Mesenteric fat pad (tissue), 1 donor: Measurements from ENCODE around the gene RAD51D. TPM values are rescaled to one million over a fixed set of nuclear protein-coding genes. Genes with fewer than 3 reads are reported as not detected.
"Not testable (repeated sequence)": the region's sequence is repeated elsewhere in the genome, so short reads cannot be mapped to it uniquely, and the experiment has no call there.

Experiments used
- DNase-seq: peaks from one replicate; pipeline ENCODE4 v3.0.0-alpha.2; 2020; ENCODE audit warnings: low spot score
- long read RNA-seq: library from polyadenylated mRNA; unstranded; transcript quantifications from one replicate; pipeline ENCODE4 v2.0.0, GENCODE V29; 2020
- total RNA-seq: library from RNA; stranded (reverse); fragmentation: NEBNext Ultra II Directional; extraction: Animal tissue kit (Norgen Biotek cat#: 25700); gene quantifications from one replicate; pipeline ENCODE4 v1.2.1, GENCODE V29; 2021
- donor health status: DM: yes; HTN: yes; CAD: no.

The RAD51D gene
- 10.6 TPM for total RNA-seq
- long read RNA-seq, full-length matches to known transcripts = 23 of 32 reads
- long read RNA-seq, partial matches to known transcripts = 2 of 32 reads
- long read RNA-seq, other reads (novel, unspliced or antisense) = 7 of 32 reads

GRCh38 chr17:35119370-35120165 lies at the start of gene RAD51D:
TSS of gene RAD51D (minus strand) at chr17:35119860. CDS start at chr17:35119613, 247 bp downstream.
- DNase-seq = peak; percentile 93

GRCh38 chr17:35167666-35168065 lies 48.0 kb upstream of the RAD51D start:
- DNase-seq = peak; percentile 35

GRCh38 chr17:35167046-35167445 lies 47.4 kb upstream of the RAD51D start:
- peak; percentile 24 for DNase-seq

GRCh38 chr17:35166526-35166925 lies 46.9 kb upstream of the RAD51D start:
- peak; percentile 53 for DNase-seq

DNA sequence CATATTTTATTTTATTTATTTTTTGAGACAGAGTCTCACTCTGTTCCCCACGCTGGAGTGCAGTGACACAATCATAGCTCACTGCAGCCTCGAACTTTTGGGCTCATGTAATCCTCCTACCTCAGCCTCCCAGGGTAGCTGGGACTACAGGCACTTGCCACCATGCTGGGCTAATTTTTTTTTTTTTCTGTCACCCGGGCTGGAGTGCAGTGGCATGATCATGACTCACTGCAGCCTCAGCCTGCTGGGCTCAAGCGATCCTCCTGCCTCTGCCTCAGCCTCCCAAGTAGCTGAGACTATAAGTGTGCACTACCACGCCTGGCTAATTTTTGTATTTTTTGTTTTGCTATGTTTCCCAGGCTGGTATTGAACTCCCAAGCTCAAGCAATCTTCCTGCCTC lies 45.1 kb upstream of the RAD51D start:
- DNase-seq = peak; percentile 8

GRCh38 chr17:35163886-35164285 lies 44.2 kb upstream of the RAD51D start:
- DNase-seq = no peak

DNA sequence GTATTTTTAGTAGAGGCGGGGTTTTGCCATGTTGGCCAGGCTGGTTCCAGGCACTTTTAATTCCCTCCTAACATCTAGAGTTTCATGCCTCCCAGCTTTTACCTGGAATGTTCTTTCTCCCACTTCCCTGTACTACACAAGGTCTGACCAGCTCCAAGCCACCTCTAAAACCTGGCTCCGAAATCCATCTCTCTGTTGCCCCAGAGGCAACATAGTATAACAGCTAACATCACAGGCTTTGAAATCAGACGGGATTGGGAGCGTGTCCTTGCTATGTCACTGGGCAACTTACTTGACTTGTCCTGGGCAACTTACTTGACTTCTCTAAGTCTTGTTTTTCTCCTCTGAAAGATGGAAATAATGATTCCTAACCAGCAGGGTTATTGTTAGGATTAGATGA lies 43.1 kb upstream of the RAD51D start:
- DNase-seq = no peak

- DNase-seq = no peak
Observed at GRCh38 chr17:35161281-35161761, 41.7 kb upstream of the RAD51D start.

DNA sequence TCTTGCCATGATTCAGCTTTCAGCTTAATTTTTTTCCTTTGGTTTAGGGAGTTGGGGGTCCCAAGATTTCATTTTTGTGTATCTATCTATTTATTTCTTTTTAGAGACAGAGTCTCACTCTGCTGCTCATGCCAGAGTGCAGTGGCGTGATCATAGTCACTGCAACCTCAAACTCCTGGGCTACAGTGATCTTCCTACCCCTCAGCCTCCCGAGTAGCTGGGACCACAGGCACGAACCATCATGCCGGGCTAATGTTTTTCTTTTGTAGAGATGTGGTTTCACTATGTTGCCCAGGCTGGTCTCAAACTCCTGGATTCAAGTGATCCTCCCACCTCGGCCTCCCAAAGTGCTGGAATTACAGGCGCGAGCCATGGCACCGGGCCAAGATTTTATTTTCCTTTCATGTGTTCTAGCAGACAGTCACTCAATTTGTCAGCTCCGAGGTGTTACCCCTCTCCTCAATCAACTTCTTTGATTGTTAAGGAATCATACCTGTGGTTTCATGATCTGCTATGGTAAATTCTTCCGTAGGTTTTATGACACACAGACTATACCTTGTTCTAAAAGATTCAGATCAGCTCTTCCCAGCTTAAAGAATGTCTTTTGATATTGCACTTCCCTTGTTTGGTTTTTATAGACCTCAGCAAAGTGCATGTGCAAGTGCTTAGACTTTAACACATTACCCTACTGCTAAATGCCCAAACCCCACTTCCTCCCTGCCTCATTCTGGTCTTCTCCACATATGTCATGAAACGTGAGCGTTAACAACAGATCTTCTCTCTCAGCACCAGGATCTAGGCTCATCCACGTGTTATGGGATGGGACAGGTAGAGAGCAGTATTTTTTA lies 40.9 kb upstream of the RAD51D start:
- DNase-seq = no peak

- no peak for DNase-seq
Observed at GRCh38 chr17:35159940-35160339, 40.3 kb upstream of the RAD51D start.

GRCh38 chr17:35155246-35155645 lies 35.6 kb upstream of the RAD51D start:
- no peak for DNase-seq

GRCh38 chr17:35154196-35155165 lies 34.8 kb upstream of the RAD51D start:
- DNase-seq = no peak

GRCh38 chr17:35152421-35153140 lies 32.9 kb upstream of the RAD51D start:
- DNase-seq = no peak

DNA sequence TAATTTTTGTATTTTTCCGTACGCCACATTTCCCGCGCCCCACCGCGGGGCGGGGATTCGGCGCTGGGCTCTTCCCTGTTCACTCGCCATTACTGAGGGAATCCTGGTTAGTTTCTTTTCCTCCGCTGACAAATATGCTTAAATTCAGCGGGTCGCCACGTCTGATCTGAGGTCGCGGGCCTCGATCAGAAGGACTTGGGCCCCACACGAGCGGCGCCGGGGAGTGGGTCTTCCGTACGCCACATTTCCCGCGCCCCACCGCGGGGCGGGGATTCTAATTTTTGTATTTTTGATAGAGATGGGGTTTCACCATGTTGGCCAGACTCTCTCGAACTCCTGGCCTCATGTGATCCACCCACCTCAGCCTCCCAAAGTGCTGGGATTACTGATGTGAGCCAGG lies 31.4 kb upstream of the RAD51D start:
- not testable (repeated sequence) for DNase-seq

GRCh38 chr17:35149941-35150340 lies 30.3 kb upstream of the RAD51D start:
- no peak for DNase-seq

- no peak for DNase-seq
Observed at GRCh38 chr17:35148144-35148543, 28.5 kb upstream of the RAD51D start.

DNA sequence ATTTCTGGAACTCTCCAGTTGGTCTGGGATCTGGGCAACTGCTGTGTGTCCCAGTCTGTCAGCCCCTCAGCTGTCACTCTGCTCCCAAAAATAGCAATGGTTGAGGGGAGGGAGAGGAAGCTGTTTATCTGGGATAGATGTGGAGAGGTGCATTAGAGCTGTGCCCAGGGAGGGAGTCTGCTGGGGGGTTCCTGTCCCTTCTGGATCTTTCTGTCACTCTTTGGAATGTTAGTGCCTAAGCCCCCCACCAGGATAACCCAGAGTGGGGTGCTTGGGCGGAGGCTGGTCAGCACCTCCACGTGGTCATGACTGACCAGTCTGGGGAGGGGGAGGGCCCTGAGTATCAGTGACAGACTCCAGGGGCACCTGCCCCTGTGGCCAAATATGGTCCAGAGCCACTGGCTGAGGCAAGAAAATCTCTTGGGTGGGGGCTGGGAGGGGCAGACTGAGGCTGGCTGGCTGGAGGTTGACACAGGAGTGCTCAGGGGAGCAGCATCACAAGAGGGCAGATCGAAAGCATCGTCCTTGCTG lies 27.8 kb upstream of the RAD51D start, which contains the start of gene UNC45B:
Gene UNC45B (plus strand): TSS at position 443 of the 531 bp plus-strand sequence. CDS start 447 bp downstream, outside the sequence.
- no peak for DNase-seq

GRCh38 chr17:35146214-35146833 lies 26.7 kb upstream of the RAD51D start:
- no peak for DNase-seq

DNA sequence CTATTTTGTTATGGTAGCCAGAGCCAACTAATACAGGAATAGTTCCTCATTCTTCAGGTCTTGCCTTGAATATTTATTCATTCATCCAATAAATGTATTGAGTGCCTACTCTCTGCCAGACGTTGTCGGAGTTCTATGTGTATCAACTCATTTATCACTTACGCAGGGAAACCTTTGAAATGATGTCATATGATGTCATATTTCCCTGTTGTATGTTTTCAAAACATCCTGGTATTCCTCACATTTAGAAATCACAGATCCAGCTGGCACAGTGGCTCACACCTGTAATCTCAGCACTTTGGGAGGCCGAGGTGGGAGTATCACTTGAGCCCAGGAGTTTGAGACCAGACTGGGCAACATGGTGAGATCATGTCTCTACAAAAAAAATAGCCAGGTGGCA lies 25.2 kb upstream of the RAD51D start:
- no peak for DNase-seq
